Brain microvascular endothelial cell (primary cell): ENCODE results near the gene DBI.

Source experiments
- DNase-seq: peaks from one replicate; pipeline ENCODE4 v3.0.0-alpha.2; 2020
- H3K27ac ChIP-seq: fragments of 250-450 bp; sonication (Bioruptor Pico); 2 replicates; pipeline ENCODE4 v1.5.1; 2020; ENCODE audit warnings: mild to moderate bottlenecking, moderate library complexity
- H3K27me3 ChIP-seq: fragments of 250-450 bp; sonication (Bioruptor Pico); replicated peaks from 2 replicates; pipeline ENCODE4 v1.5.1; 2020; ENCODE audit warnings: mild to moderate bottlenecking
- H3K36me3 ChIP-seq: fragments of 250-450 bp; sonication (Bioruptor Pico); replicated peaks from 2 replicates; pipeline ENCODE4 v1.5.1; 2020; ENCODE audit warnings: mild to moderate bottlenecking
- H3K4me3 ChIP-seq: 2 replicates; pipeline ENCODE4 v1.5.1; 2011; ENCODE audit warnings: low read depth, mild to moderate bottlenecking, control low read depth, low read length, moderate library complexity
- in situ Hi-C: cut with HindIII; loops from 2 replicates; pipeline ENCODE4 v1.10.0; 2017; ENCODE audit warnings: low sequenced_read_pairs, low pct_ligation_motif_present
- TF ChIP-seq, protein P1 (sequence below): IDR thresholded peaks from 2 replicates; pipeline ENCODE4 v1.5.1; 2011; ENCODE audit warnings: low read depth, mild to moderate bottlenecking, moderate library complexity, low read length, control low read depth, inconsistent platforms; ENCODE audit errors: missing control alignments

DBI gene

DNA sequence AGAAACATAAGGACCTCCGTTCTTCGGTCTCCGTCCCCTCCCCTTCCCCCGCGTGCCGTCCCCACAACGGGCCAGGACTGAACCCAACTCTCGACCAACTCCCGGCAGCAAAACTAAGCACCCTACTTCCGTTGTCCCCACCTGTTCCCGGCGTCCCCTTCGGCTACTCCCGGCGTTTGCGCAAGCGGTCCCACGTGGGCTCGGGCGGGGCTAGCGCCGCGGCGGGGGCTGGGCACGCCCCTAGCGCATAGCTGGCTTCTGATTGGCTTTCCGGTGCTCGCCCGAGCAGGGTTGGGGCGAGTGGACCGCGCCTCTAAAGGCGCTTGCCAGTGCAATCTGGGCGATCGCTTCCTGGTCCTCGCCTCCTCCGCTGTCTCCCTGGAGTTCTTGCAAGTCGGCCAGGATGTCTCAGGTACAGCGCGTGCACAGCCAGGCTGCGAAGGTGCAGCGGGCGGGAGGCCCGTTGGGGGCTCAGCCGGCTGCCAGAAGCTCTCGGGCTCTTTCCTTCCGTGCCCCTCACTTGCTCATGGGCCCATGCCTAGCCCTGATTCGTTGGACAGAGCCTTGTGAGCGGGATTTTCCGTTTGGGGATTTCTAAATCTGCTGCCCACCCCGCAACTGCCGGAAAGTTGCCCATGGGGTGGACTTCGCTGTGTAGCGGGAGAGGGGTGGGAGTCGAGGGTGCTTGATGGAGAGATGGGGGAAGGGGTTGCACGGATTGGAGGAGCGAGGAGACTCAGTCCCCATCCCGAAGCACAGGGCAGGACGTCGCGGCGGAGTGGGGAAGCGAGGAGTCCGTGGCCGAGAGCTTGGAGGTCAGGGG is at the start of gene DBI, which contains the start of gene C2orf76:
TSS of gene DBI (plus strand) at position 329 of the 823 bp plus-strand sequence. CDS start at position 404, 75 bp downstream.
TSS of gene C2orf76 (minus strand) at position 186 of the 823 bp plus-strand sequence. CDS start 26,875 bp downstream, outside the sequence.
- Histone ChIP-seq H3K4me3 (peak within 1 kb of the TSS; percentile 94), H3K36me3 (peaks cover 34% of the 10 kb centered on the region), H3K27ac (peak within 1 kb of the TSS; percentile 47), H3K27me3 (no peaks in the 10 kb centered on the region)
- in situ Hi-C loops = no loop called here
- DNase-seq = peak; percentile 88
- TF ChIP-seq, protein P1, sequence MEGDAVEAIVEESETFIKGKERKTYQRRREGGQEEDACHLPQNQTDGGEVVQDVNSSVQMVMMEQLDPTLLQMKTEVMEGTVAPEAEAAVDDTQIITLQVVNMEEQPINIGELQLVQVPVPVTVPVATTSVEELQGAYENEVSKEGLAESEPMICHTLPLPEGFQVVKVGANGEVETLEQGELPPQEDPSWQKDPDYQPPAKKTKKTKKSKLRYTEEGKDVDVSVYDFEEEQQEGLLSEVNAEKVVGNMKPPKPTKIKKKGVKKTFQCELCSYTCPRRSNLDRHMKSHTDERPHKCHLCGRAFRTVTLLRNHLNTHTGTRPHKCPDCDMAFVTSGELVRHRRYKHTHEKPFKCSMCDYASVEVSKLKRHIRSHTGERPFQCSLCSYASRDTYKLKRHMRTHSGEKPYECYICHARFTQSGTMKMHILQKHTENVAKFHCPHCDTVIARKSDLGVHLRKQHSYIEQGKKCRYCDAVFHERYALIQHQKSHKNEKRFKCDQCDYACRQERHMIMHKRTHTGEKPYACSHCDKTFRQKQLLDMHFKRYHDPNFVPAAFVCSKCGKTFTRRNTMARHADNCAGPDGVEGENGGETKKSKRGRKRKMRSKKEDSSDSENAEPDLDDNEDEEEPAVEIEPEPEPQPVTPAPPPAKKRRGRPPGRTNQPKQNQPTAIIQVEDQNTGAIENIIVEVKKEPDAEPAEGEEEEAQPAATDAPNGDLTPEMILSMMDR = no peak

DNA sequence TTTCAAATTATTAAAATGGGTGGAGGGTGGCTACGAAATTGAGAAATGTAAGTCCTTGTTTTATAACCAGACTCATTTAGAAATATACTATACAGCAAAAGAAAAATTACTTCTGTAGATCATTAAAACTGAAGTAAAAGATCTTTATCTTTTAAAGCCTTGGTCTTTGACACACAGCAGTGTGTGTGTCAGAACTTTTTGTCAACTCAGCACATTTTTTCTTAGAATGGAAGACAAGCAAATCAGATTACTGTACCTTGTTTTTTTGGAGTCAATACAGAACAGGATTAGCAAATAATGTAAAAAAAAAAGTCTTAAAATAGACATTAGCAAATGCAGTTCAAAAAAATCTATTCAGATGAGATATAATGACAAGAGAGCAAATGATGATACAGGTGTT is 49.2 kb upstream of the DBI start:
- TF ChIP-seq, protein P1 = no peak
- no peak for DNase-seq
- Histone ChIP-seq H3K4me3 (no peak overlapping the region), H3K27me3 (no peaks in the 10 kb centered on the region), H3K27ac (no peak overlapping the region), H3K36me3 (no peaks in the 10 kb centered on the region)
- in situ Hi-C loops = no loop called here

DNA sequence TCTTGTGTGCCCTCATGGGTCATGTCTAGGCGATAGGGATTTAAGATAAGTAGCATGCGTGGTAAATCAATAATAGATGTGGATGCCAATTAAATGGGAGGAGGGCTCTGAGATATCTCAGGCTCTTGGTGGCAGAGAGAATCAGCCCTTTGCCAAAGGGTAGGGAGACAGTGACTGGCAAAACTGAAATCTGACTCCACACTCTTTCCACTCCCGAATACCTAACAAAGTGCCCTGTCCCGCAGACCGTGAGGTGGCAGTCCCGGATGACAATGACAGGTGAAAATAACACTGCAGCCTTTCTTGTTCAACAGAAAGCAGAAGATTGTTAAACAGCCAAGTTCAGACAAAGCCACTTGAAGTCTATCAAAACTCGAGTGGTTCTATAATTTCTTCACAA is 47.2 kb upstream of the DBI start:
- in situ Hi-C loops = no loop called here
- Histone ChIP-seq H3K27ac (no peak overlapping the region), H3K27me3 (no peaks in the 10 kb centered on the region), H3K4me3 (no peak overlapping the region), H3K36me3 (no peaks in the 10 kb centered on the region)
- no peak for DNase-seq
- TF ChIP-seq, protein P1 = no peak

DNA sequence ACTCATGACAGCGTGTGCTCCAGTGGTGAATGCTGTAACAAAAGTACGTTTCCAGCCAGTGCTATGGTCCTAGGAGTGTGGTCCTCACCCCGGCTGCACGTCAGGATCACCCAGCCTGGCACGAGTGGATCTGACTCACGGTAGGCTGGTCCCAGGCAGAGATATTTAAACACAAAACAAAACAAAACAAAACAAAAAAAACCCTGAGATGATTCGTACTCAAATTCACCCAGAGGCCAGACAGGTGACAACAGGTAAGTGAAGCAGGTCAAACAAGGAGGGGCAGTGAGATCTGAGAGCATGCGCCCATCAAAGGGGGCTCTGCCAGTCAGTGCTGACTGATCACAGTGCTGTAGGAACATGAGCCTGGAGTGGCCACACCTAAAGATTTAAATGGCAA is 43.3 kb upstream of the DBI start:
- Histone ChIP-seq H3K27ac (no peak overlapping the region), H3K4me3 (no peak overlapping the region), H3K27me3 (no peaks in the 10 kb centered on the region), H3K36me3 (no peaks in the 10 kb centered on the region)
- TF ChIP-seq, protein P1 = no peak
- no peak for DNase-seq
- in situ Hi-C loops = no loop called here

DNA sequence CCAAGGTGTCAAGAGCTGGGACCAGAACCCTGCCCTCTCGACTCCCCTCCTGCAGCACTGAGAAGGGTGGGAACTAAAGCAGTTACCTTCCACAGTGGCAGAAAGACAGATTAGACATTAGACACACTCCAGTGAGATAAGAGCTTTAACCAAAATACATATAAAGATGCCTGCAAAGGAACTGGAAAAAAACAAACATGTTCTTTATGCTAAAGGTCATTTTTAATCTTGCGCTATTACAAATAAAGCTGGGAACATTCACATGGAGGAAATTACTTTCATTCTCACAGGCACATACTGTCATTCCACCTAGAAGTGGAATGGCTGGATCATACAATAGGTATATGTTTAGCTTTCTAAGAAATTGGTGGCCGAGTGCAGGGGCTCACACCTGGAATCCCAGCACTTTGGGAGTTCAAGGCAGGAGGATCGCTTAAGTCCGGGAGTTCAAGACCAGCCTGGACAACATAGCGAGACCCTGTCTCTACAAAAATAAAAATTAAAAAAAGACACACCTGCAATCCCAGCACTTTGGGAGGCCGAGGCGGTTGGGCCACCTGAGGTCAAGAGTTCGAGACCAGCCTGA is 42.0 kb upstream of the DBI start:
- Histone ChIP-seq H3K27me3 (no peaks in the 10 kb centered on the region), H3K4me3 (no peak overlapping the region), H3K27ac (no peak overlapping the region), H3K36me3 (no peaks in the 10 kb centered on the region)
- in situ Hi-C loops = no loop called here
- TF ChIP-seq, protein P1 = no peak
- DNase-seq = no peak

DNA sequence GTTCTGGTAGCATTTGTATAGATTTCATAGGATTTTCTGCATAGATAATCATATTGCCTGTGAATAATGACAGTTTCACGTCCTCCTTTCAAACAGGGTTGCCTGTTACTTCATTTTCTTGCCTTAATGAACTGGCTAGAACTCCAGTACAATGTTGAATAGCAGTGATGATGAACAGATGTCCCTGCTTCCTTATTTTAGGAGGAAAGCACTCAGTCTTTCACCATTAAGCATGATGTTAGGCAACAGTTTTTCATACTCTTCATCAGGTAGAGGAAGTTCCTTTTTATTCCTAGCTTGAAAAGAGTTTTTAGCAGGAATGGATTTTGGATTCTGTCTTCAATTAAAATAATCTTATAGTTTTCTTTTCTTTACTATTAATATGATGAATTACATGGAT is 39.8 kb upstream of the DBI start:
- Histone ChIP-seq H3K36me3 (no peaks in the 10 kb centered on the region), H3K27me3 (no peaks in the 10 kb centered on the region), H3K27ac (no peak overlapping the region), H3K4me3 (no peak overlapping the region)
- TF ChIP-seq, protein P1 = no peak
- in situ Hi-C loops = no loop called here
- no peak for DNase-seq
